Adrenal gland (tissue), 12 donors: ENCODE results near the gene SMIM35. TPM values are rescaled to one million over a fixed set of nuclear protein-coding genes. Genes with fewer than 3 reads are reported as not detected.

Experiments used
- DNase-seq, 7 donors: peaks; one replicate each; pipeline ENCODE4 v3.0.0-alpha.2; 2019 to 2020
- H3K27ac ChIP-seq, 5 donors: fragments of 200-600 bp; sonication (generic) in 4 of 5; 1 replicate in 3 of 5; 2 replicates in 2 of 5; pipeline versions ENCODE4 v1.5.1 to v1.8.0; 2016 to 2020; ENCODE audit warnings: mild to moderate bottlenecking in 1 of 5
- H3K27me3 ChIP-seq: fragments of 200-600 bp; 2 replicates; pipeline ENCODE4 v1.8.0; 2021
- H3K36me3 ChIP-seq, 2 donors: fragments of 200-600 bp; replicated peaks in 1 of 2; 1 replicate in 1 of 2; 2 replicates in 1 of 2; pipeline versions ENCODE4 v1.5.1 to v1.8.0; 2018 to 2022
- H3K4me1 ChIP-seq, 2 donors: fragments of 200-600 bp; replicated peaks in 1 of 2; 1 replicate in 1 of 2; 2 replicates in 1 of 2; pipeline versions ENCODE4 v1.5.1 to v1.8.0; 2018 to 2021
- H3K4me3 ChIP-seq, 4 donors: fragments of 200-600 bp; sonication (generic) in 3 of 4; one replicate each; pipeline ENCODE4 v1.5.1; 2016 to 2018
- H3K9me3 ChIP-seq, 3 donors: fragments of 200-600 bp; sonication (generic) in 1 of 3; replicated peaks in 1 of 3; 1 replicate in 2 of 3; 2 replicates in 1 of 3; pipeline versions ENCODE4 v1.5.1 to v1.8.0; 2016 to 2021
- POLR2A ChIP-seq, 2 donors: fragments of 450-650 bp; IDR thresholded peaks; one replicate each; pipeline ENCODE4 v1.6.1; 2017; ENCODE audit warnings: antibody characterized with exemption in 2 of 2, mild to moderate bottlenecking in 2 of 2, moderate library complexity in 1 of 2
- WGBS, 4 donors: extraction: QIAGEN DNeasy Blood & Tissue Kit in 2 of 4; methylation state at CpG; one replicate each; pipeline versions ENCODE4 v1.1.5 to v1.1.7; 2013 to 2017; 5-methylcytosine and 5-hydroxymethylcytosine counted together
- intact Hi-C, 2 donors: fragments of 100-400 bp; cut with DNase I; formaldehyde crosslinking; loops; one replicate each; pipeline versions ENCODE4 v1.14.1 to v1.15.0; 2022 to 2023
- polyA plus RNA-seq, 3 donors: library from polyadenylated mRNA; stranded (reverse); fragments of 200-250 nt in 2 of 3; fragments of 350-450 nt in 1 of 3; fragmentation: Illumina TruSeq in 1 of 3; extraction: RNeasy Lipid Tissue Mini Kit (QIAGEN cat#74804) in 1 of 3; gene quantifications; one replicate each; pipeline ENCODE4 v1.2.3, GENCODE V29; 2013 to 2014
- total RNA-seq, 9 donors: library from RNA; depleted of rRNA in 4 of 9; stranded (reverse); fragments of >200 nt in 4 of 9; fragments of 120-200 nt in 1 of 9; fragmentation: NEBNext Ultra II Directional in 1 of 9; extraction: Animal tissue kit (Norgen Biotek cat#: 25700) in 1 of 9; gene quantifications; one replicate each; pipeline versions ENCODE4 v1.1.0 to v1.2.4, GENCODE V29; 2013 to 2023
- TF ChIP-seq, protein P1 (sequence below), 6 experiments: fragments of 450-650 bp in 4 of 6; fragments of 200-600 bp in 2 of 6; sonication (generic) in 1 of 6; IDR thresholded peaks; 1 replicate in 5 of 6; 2 replicates in 1 of 6; pipeline versions ENCODE4 v1.5.1 to v1.8.0; 2016 to 2021; ENCODE audit warnings: antibody characterized with exemption in 6 of 6, mild to moderate bottlenecking in 2 of 6, moderate library complexity in 1 of 6
- donor health status: healthy with polysubstance abuse.
- donor health status: Bipolar disorder and iron deficiency.
- donor health status: DM: yes; HTN: yes; CAD: no.
- donor health status: DM: no; HTN: no; CAD: no.
- donor health status: DM: no; HTN: no; CAD: no.
- donor health status: DM: yes; HTN: yes; CAD: no.

The SMIM35 gene
- total and polyA plus RNA-seq, 12 donors, result 0.07 to 0.10 (median 0.09) TPM; not detected in 7

DNA sequence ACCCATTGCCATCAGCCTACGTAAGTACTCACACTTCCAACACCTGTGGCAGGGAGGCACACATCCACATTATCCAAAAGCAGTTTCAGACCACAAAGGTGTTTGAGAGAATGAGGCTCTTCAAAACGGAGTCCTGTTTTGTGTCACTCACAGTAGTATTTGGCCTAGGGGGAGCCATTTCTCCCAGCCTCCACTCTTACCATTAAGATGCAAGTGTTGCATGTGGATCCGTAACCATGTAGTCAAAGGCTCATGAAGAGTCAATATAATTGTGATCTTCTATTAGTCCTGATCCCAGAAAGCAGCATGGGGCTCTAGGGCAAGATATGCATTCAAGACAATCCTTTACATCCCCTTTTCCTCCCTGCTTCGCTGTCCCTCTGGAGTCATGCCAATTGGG is 59.1 kb downstream of the SMIM35 start:
- WGBS, 4 donors, result 76 to 82% (median 81%) methylated on average over 4 of the region's 4 CpGs
- no peaks in the 10 kb centered on the region for H3K4me1 ChIP-seq
- no peaks in the 10 kb centered on the region for H3K36me3 ChIP-seq
- intact Hi-C loops, result no loop called here
- H3K27ac ChIP-seq, result no peak overlapping the region
- H3K4me3 ChIP-seq, result no peak overlapping the region
- H3K27me3 ChIP-seq, result no peaks in the 10 kb centered on the region
- TF ChIP-seq, protein P1, sequence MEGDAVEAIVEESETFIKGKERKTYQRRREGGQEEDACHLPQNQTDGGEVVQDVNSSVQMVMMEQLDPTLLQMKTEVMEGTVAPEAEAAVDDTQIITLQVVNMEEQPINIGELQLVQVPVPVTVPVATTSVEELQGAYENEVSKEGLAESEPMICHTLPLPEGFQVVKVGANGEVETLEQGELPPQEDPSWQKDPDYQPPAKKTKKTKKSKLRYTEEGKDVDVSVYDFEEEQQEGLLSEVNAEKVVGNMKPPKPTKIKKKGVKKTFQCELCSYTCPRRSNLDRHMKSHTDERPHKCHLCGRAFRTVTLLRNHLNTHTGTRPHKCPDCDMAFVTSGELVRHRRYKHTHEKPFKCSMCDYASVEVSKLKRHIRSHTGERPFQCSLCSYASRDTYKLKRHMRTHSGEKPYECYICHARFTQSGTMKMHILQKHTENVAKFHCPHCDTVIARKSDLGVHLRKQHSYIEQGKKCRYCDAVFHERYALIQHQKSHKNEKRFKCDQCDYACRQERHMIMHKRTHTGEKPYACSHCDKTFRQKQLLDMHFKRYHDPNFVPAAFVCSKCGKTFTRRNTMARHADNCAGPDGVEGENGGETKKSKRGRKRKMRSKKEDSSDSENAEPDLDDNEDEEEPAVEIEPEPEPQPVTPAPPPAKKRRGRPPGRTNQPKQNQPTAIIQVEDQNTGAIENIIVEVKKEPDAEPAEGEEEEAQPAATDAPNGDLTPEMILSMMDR (IDR thresholded peaks at IDR 0.05), result no peak
- TF ChIP-seq POLR2A (IDR thresholded peaks at IDR 0.05), result no peak
- no peaks in the 10 kb centered on the region for H3K9me3 ChIP-seq
- no peak for DNase-seq

DNA sequence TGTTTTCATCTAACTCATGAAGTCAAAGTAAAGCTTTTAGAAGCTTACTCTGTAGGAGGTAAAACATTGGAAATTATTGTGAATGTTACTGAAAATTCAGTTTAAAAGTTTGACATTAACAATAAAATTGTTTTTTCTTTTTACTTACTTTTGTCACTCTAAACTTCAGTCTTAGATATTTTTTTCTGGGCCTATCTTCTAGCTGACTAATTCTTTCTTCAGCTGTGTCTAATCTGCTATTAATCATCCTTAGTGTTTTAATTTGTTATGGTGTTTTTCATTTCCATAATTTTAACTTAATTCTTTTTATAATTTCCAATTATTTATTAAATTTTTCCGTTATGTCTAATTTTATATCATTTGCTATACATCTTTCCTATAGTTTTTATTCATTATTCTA is 65.6 kb downstream of the SMIM35 start:
- no peaks in the 10 kb centered on the region for H3K36me3 ChIP-seq
- H3K27me3 ChIP-seq, result no peaks in the 10 kb centered on the region
- intact Hi-C loops, result no loop called here
- no peak overlapping the region for H3K27ac ChIP-seq
- 86 to 96% (median 91%) methylated on average over 1 of the region's 1 CpG for WGBS, 4 donors
- no peaks in the 10 kb centered on the region for H3K9me3 ChIP-seq
- no peak for DNase-seq
- no peak overlapping the region for H3K4me3 ChIP-seq
- TF ChIP-seq, protein P1 (IDR thresholded peaks at IDR 0.05), result no peak
- no peak for TF ChIP-seq POLR2A (IDR thresholded peaks at IDR 0.05)
- no peaks in the 10 kb centered on the region for H3K4me1 ChIP-seq

DNA sequence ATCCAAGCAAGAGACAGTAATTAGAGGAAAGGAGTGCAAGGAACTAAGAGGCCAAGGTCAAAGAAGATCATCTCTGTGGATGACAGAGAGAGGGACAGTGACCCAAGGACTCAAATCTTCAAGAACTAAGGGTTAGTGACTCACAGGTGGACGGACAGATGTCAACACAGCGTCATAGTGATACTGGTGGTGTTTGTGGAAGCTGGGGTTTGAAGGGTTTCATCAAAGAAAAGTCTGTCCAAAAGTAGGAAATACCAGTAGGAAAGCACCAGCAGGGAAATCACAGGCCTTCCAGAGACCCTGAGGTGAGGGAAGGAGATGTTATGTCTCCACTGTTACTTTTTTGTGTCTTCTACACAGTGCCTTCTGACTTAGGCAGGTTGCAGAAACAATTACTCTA is 68.4 kb downstream of the SMIM35 start:
- no peaks in the 10 kb centered on the region for H3K27me3 ChIP-seq
- H3K9me3 ChIP-seq, result no peaks in the 10 kb centered on the region
- H3K4me3 ChIP-seq, result no peak overlapping the region
- TF ChIP-seq, protein P1 (IDR thresholded peaks at IDR 0.05), result no peak
- no peak for TF ChIP-seq POLR2A (IDR thresholded peaks at IDR 0.05)
- intact Hi-C loops, result no loop called here
- H3K27ac ChIP-seq, result no peak overlapping the region
- no peaks in the 10 kb centered on the region for H3K36me3 ChIP-seq
- WGBS, 4 donors, result 72 to 91% (median 82%) methylated on average over 2 of the region's 2 CpGs
- no peaks in the 10 kb centered on the region for H3K4me1 ChIP-seq
- no peak for DNase-seq

DNA sequence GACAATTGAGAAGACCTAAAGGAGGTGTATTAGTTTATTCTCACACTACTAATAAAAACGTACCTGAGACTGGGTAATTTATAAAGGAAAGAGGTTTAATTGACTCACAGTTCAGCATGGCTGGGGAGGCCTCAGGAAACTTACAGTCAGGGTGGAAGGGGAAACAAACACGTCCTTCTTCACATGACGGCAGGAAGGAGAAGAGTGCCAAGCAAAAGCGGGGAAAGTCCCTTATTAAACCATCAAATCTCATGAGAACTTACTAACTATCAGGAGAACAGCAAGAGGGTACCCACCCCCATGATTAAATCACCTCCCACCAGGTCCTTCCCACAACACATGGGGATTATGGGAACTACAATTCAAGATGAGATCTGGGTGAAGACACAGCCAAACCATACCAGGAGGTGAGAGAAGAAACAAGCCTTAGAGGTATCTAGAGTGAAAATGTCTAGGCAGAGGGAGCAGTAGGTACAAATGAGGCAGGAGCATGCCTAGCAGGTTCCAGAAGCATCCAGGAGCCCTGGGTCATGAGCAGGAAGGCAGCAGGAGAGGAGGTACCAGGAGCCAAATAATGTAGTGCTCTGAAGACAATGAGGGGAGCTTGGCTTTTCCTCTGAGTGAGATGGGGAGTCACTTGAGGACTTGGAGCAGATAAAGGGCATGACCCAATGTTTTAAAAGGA is 69.0 kb downstream of the SMIM35 start:
- DNase-seq, result no peak
- H3K36me3 ChIP-seq, result no peaks in the 10 kb centered on the region
- 57 to 74% (median 64%) methylated on average over 4 of the region's 4 CpGs for WGBS, 4 donors
- no peak overlapping the region for H3K27ac ChIP-seq
- H3K9me3 ChIP-seq, result no peaks in the 10 kb centered on the region
- H3K4me3 ChIP-seq, result no peak overlapping the region
- TF ChIP-seq, protein P1 (IDR thresholded peaks at IDR 0.05), result no peak
- no peak for TF ChIP-seq POLR2A (IDR thresholded peaks at IDR 0.05)
- no peaks in the 10 kb centered on the region for H3K27me3 ChIP-seq
- H3K4me1 ChIP-seq, result no peaks in the 10 kb centered on the region
- intact Hi-C loops, result no loop called here
